Activated T-cell treated with anti-CD3 and anti-CD28 coated beads, Interleukin-2, amount 50 U/mL, for 24 hours (primary cell): ENCODE data around the gene SGMS1.
"Not testable (repeated sequence)": the region's sequence is repeated elsewhere in the genome, so short reads cannot be mapped to it uniquely, and the experiment has no call there.

ENCODE experiments used
- DNase-seq: peaks from one replicate; pipeline ENCODE4 v3.0.0-alpha.2; 2020
- H3K27ac Mint-ChIP-seq: 2 replicates; pipeline ENCODE4 v1.8.0; 2020; ENCODE audit warnings: mild to moderate bottlenecking, mixed read lengths
- H3K27me3 Mint-ChIP-seq: 2 replicates; pipeline ENCODE4 v1.8.0; 2020; ENCODE audit warnings: mixed read lengths
- H3K36me3 Mint-ChIP-seq: 2 replicates; pipeline ENCODE4 v1.8.0; 2020; ENCODE audit warnings: low read depth, mixed read lengths
- H3K4me1 Mint-ChIP-seq: 2 replicates; pipeline ENCODE4 v1.8.0; 2020; ENCODE audit warnings: low read depth, mixed read lengths
- H3K4me3 Mint-ChIP-seq: 2 replicates; pipeline ENCODE4 v1.8.0; 2020; ENCODE audit warnings: mild to moderate bottlenecking, moderate library complexity, mixed read lengths
- H3K9me3 Mint-ChIP-seq: 2 replicates; pipeline ENCODE4 v1.8.0; 2020; ENCODE audit warnings: mixed read lengths

Gene SGMS1

DNA sequence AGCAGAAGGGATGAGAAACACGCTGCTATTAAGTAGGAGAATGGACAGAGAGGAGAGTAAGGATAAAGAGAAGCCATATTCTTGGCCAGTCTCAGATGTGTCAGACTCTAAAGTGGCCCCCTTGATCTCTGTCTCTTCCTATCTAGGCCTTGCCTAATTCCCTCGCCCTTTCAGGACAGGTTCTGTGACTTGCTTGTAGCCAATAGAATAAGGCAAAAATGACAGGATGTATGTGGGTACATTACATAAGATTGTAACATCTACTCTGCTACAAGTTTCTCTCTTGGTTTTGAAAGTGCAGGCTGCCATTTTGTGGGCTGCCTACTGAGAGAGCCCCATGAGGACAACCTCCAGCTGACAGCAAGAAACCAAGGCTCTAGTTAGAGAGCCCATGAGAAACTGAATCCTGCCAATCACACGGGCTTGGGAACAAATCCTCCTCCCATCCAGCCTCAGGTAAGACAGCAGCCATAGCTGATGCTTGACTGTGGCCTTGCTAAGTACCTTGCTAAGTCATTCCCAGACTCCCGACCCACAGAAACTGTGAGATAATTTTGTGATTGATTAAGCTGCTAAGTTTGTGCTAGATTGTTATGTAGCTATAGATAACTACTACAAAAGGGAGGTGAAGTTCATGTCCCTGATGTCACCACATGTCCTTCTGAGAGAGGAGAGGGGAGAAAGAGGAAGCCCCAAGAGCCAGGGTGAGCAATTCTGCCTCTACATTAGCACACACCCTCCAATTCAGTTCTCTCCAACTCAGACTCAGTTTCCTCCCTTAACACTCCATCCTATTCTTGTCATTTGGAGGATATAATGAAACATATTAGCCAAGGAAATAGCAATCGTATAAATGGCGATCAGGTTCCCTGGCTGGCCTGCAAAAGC, 185.5 kb downstream of the SGMS1 start:
- Mint-ChIP-seq H3K9me3 (peaks cover 2% of the 10 kb centered on the region), H3K27ac (peak overlapping the region; percentile 41), H3K27me3 (no peaks in the 10 kb centered on the region), H3K4me1 (peaks cover 32% of the 10 kb centered on the region), H3K36me3 (peaks cover 32% of the 10 kb centered on the region), H3K4me3 (no peak overlapping the region)
- DNase-seq: no peak

DNA sequence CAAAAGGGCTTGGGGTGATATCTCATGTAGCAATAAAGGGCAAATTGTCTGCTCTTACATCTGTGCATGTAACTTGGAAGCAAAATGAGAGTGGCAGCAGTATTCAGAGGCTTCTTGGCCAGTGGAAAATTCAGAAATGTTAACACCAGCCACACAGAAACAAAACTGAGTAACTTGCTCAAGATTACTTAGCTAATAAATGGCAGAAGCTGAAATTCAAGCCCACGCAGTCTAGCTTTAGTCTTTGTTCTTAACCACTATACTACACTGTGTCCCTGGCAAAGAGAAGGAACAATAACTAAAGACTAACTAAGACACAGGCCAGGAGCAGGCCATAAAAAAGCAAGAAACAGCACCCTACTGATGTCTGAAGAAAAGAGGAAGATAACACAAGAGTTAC, 186.5 kb downstream of the SGMS1 start:
- H3K4me1 Mint-ChIP-seq: peaks cover 42% of the 10 kb centered on the region
- no peak overlapping the region for H3K27ac Mint-ChIP-seq
- peaks cover 2% of the 10 kb centered on the region for H3K9me3 Mint-ChIP-seq
- DNase-seq: no peak
- peaks cover 35% of the 10 kb centered on the region for H3K36me3 Mint-ChIP-seq
- no peaks in the 10 kb centered on the region for H3K27me3 Mint-ChIP-seq
- H3K4me3 Mint-ChIP-seq: no peak overlapping the region

GRCh38 chr10:50436805-50437204, 187.0 kb downstream of the SGMS1 start:
- DNase-seq: no peak
- H3K9me3 Mint-ChIP-seq: peaks cover 2% of the 10 kb centered on the region
- H3K4me1 Mint-ChIP-seq: peaks cover 45% of the 10 kb centered on the region
- no peak overlapping the region for H3K27ac Mint-ChIP-seq
- H3K27me3 Mint-ChIP-seq: no peaks in the 10 kb centered on the region
- H3K36me3 Mint-ChIP-seq: peaks cover 35% of the 10 kb centered on the region
- H3K4me3 Mint-ChIP-seq: no peak overlapping the region

- Mint-ChIP-seq H3K9me3 (peaks cover 2% of the 10 kb centered on the region), H3K27ac (peak overlapping the region; percentile 91), H3K4me1 (peaks cover 43% of the 10 kb centered on the region), H3K36me3 (peaks cover 36% of the 10 kb centered on the region), H3K27me3 (no peaks in the 10 kb centered on the region), H3K4me3 (peak overlapping the region; percentile 22)
- no peak for DNase-seq
Observed at GRCh38 chr10:50432211-50433009, 191.3 kb downstream of the SGMS1 start.

GRCh38 chr10:50431791-50432190, 192.0 kb downstream of the SGMS1 start:
- no peak for DNase-seq
- H3K9me3 Mint-ChIP-seq: peaks cover 2% of the 10 kb centered on the region
- peak overlapping the region; percentile 3 for H3K4me3 Mint-ChIP-seq
- H3K36me3 Mint-ChIP-seq: peaks cover 40% of the 10 kb centered on the region
- H3K27me3 Mint-ChIP-seq: no peaks in the 10 kb centered on the region
- peak overlapping the region; percentile 74 for H3K27ac Mint-ChIP-seq
- H3K4me1 Mint-ChIP-seq: peaks cover 42% of the 10 kb centered on the region

- DNase-seq: no peak
- peaks cover 2% of the 10 kb centered on the region for H3K9me3 Mint-ChIP-seq
- H3K4me3 Mint-ChIP-seq: peak overlapping the region; percentile 3
- H3K36me3 Mint-ChIP-seq: peaks cover 41% of the 10 kb centered on the region
- no peaks in the 10 kb centered on the region for H3K27me3 Mint-ChIP-seq
- H3K4me1 Mint-ChIP-seq: peaks cover 48% of the 10 kb centered on the region
- H3K27ac Mint-ChIP-seq: peak overlapping the region; percentile 74
Observed at GRCh38 chr10:50431133-50431532, 192.6 kb downstream of the SGMS1 start.

DNA sequence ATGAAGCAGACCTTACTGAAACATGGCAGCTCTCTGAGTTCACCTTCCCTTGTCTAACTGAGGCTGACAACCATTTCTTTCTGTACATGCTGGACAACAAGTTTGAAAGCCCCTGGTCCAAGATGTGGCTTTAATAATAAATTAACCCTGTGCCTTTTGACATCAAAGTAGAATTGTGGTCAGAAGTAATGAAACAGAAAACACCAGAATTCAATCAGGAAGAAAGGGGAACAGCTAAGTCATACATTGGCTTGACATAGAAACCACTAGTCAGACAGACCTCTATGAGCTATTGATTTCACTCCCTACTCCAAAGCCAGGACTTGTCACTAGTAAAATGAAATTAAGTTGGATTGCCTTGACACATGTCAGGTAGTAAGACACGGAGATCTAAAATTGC, 197.3 kb downstream of the SGMS1 start:
- Mint-ChIP-seq H3K36me3 (peaks cover 31% of the 10 kb centered on the region), H3K4me3 (no peak overlapping the region), H3K4me1 (peaks cover 30% of the 10 kb centered on the region), H3K27me3 (no peaks in the 10 kb centered on the region), H3K27ac (no peak overlapping the region), H3K9me3 (peaks cover 3% of the 10 kb centered on the region)
- no peak for DNase-seq

DNA sequence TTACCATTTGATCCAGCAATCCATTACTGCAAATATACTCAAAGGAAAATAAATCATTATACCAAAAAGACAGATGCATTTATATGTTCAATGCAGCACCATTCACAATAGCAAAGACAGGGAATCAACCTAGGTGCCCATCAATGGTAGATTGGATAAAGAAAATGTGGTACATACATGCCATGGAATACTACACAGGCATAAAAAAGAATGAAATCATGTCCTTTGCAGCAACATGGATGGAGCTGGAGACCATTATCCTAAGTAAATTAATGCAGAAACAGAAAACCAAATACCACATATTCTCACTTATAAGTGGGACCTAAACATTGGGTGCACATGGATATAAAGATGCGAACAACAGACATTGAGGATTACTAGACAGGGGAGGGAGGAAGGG, 198.5 kb downstream of the SGMS1 start:
- DNase-seq, H3K4me3 Mint-ChIP-seq, H3K9me3 Mint-ChIP-seq, H3K27me3 Mint-ChIP-seq, H3K27ac Mint-ChIP-seq: not testable (repeated sequence)
- Mint-ChIP-seq H3K36me3 (peaks cover 24% of the 10 kb centered on the region), H3K4me1 (peaks cover 32% of the 10 kb centered on the region)

- Mint-ChIP-seq H3K4me1 (peaks cover 43% of the 10 kb centered on the region), H3K27ac (no peak overlapping the region), H3K4me3 (no peak overlapping the region), H3K36me3 (peaks cover 24% of the 10 kb centered on the region), H3K27me3 (no peaks in the 10 kb centered on the region), H3K9me3 (peaks cover 3% of the 10 kb centered on the region)
- no peak for DNase-seq
Observed at GRCh38 chr10:50423448-50423847, 200.3 kb downstream of the SGMS1 start.

- H3K4me3 Mint-ChIP-seq: no peak overlapping the region
- DNase-seq: no peak
- H3K4me1 Mint-ChIP-seq: peaks cover 50% of the 10 kb centered on the region
- H3K27me3 Mint-ChIP-seq: no peaks in the 10 kb centered on the region
- H3K36me3 Mint-ChIP-seq: peaks cover 18% of the 10 kb centered on the region
- H3K27ac Mint-ChIP-seq: no peak overlapping the region
- H3K9me3 Mint-ChIP-seq: peaks cover 3% of the 10 kb centered on the region
Observed at GRCh38 chr10:50422259-50422658, 201.5 kb downstream of the SGMS1 start.

DNA sequence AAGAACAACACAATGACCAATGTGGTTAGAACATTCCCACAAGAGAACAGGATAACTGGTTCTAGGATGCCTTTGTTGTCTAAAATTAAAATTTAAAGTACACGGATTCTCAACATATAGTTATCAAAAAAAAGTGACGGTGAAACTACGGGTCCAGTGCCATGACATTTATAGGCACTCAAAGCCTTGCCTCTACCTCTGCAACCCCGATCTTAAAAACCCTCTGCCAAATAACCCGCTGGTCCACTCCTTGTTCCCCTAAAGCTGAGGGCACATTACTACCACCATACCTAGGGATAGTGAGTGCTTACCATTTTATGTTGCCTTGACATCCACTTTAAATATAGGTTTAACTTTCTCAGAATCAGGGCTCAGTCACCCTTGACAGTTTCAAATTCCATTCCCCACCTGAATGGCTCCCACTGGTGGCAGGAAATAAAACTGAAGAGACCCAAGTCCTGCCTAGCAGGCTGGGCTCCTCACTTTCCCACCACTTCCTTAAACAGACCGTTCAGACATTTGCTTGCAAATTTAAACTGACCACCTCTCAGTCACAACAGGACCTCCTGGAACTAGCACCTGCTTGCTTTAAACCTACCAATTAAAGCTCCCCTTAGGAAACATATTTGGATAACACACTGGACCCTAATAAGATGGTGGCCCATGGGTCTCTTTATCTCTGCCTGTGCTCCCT, 202.6 kb downstream of the SGMS1 start:
- no peaks in the 10 kb centered on the region for H3K27me3 Mint-ChIP-seq
- DNase-seq: no peak
- peaks cover 47% of the 10 kb centered on the region for H3K4me1 Mint-ChIP-seq
- no peak overlapping the region for H3K27ac Mint-ChIP-seq
- peaks cover 3% of the 10 kb centered on the region for H3K9me3 Mint-ChIP-seq
- H3K4me3 Mint-ChIP-seq: no peak overlapping the region
- H3K36me3 Mint-ChIP-seq: peaks cover 10% of the 10 kb centered on the region

DNA sequence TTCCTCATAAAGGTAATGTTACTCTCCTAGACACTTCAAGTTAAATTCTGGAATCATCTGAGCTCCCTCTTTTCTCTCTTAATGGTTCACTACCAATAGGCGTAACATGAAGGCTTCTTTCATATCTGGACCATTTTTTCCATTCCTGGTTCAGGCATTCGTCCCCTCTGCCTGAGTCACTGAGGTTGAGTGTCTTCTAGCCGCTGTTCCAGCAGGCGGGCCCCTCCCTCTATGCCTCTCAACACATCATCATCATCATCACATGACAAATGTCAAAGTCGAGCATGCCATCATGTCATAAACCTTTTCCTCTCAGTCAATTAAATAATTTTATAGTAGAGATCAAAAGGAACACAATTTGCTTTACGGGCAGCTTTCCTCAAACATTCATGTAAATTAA, 203.6 kb downstream of the SGMS1 start:
- DNase-seq: no peak
- Mint-ChIP-seq H3K4me1 (peaks cover 49% of the 10 kb centered on the region), H3K36me3 (peaks cover 6% of the 10 kb centered on the region), H3K9me3 (no peaks in the 10 kb centered on the region), H3K27ac (peak overlapping the region; percentile 3), H3K4me3 (no peak overlapping the region), H3K27me3 (no peaks in the 10 kb centered on the region)

- peaks cover 49% of the 10 kb centered on the region for H3K4me1 Mint-ChIP-seq
- H3K9me3 Mint-ChIP-seq: no peaks in the 10 kb centered on the region
- peaks cover 5% of the 10 kb centered on the region for H3K36me3 Mint-ChIP-seq
- no peak overlapping the region for H3K27ac Mint-ChIP-seq
- DNase-seq: no peak
- no peak overlapping the region for H3K4me3 Mint-ChIP-seq
- H3K27me3 Mint-ChIP-seq: no peaks in the 10 kb centered on the region
Observed at GRCh38 chr10:50419756-50420155, 204.0 kb downstream of the SGMS1 start.

DNA sequence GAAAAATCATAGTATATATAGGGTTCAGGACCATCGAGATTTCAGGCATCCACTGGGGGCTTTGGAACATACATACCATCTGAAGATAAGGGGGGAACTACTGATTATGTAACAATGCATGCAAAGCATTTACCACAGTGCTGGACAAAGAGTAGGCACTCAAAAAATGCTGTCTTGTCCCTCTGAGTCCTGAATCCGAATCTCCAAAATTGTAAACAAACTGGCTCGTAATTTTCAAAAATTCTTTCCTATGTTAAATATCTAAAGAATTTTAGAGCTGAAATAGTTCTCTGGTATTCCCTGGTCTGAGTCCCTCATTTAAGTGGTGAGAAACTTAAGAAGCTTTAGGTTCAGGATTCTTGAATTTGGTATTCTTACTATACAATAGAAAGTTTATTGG, 204.7 kb downstream of the SGMS1 start:
- H3K4me3 Mint-ChIP-seq: no peak overlapping the region
- peaks cover 2% of the 10 kb centered on the region for H3K36me3 Mint-ChIP-seq
- H3K9me3 Mint-ChIP-seq: no peaks in the 10 kb centered on the region
- H3K27ac Mint-ChIP-seq: no peak overlapping the region
- DNase-seq: no peak
- H3K4me1 Mint-ChIP-seq: peaks cover 49% of the 10 kb centered on the region
- H3K27me3 Mint-ChIP-seq: no peaks in the 10 kb centered on the region
